Upper lobe of left lung (tissue), 6 donors: ENCODE measurements around the gene KLHL24. TPM values are rescaled to one million over a fixed set of nuclear protein-coding genes. Genes with fewer than 3 reads are reported as not detected.
"Not testable (repeated sequence)": the region's sequence is repeated elsewhere in the genome, so short reads cannot be mapped to it uniquely, and the experiment has no call there.

ENCODE experiments used
- ATAC-seq, 2 donors: fragments of 200-7000 bp; cut with Tn5 transposase; one replicate each; pipeline ENCODE4 v1.9.1; 2022; ENCODE audit warnings: mild to moderate bottlenecking in 2 of 2, moderate library complexity in 2 of 2; ENCODE audit not compliant: low FRiP score in 2 of 2
- DNase-seq, 2 donors: peaks; one replicate each; pipeline ENCODE4 v3.0.0-alpha.2; 2019 to 2020
- H3K27ac ChIP-seq, 4 donors: fragments of 200-600 bp; sonication (generic); one replicate each; pipeline ENCODE4 v1.5.1; 2016 to 2019
- H3K27me3 ChIP-seq, 4 donors: fragments of 200-600 bp; sonication (generic); one replicate each; pipeline ENCODE4 v1.5.1; 2017 to 2019
- H3K36me3 ChIP-seq, 4 donors: fragments of 200-600 bp; sonication (generic); one replicate each; pipeline ENCODE4 v1.5.1; 2016 to 2019
- H3K4me1 ChIP-seq, 4 donors: fragments of 200-600 bp; sonication (generic); one replicate each; pipeline ENCODE4 v1.5.1; 2018 to 2019
- H3K4me3 ChIP-seq, 4 donors: fragments of 200-600 bp; sonication (generic); one replicate each; pipeline ENCODE4 v1.5.1; 2017 to 2019; ENCODE audit warnings: mild to moderate bottlenecking in 2 of 4, moderate library complexity in 1 of 4
- H3K9me3 ChIP-seq, 4 donors: fragments of 200-600 bp; sonication (generic); one replicate each; pipeline ENCODE4 v1.5.1; 2018 to 2019
- CTCF ChIP-seq, 6 experiments: fragments of 450-650 bp in 4 of 6; fragments of 200-600 bp in 2 of 6; sonication (generic) in 2 of 6; IDR thresholded peaks; one replicate each; pipeline ENCODE4 v1.5.1; 2016 to 2019; ENCODE audit warnings: antibody characterized with exemption in 6 of 6
- EP300 ChIP-seq, 4 donors: sonication (generic); formaldehyde crosslinking; IDR thresholded peaks; one replicate each; pipeline ENCODE4 v1.5.1; 2017; ENCODE audit warnings: antibody characterized with exemption in 4 of 4, control low read depth in 2 of 4
- POLR2A ChIP-seq, 4 donors: fragments of 450-650 bp; IDR thresholded peaks; one replicate each; pipeline ENCODE4 v1.5.1; 2016 to 2017; ENCODE audit warnings: antibody characterized with exemption in 4 of 4, mild to moderate bottlenecking in 2 of 4
- POLR2AphosphoS5 ChIP-seq, 2 donors: sonication (generic); formaldehyde crosslinking; IDR thresholded peaks; one replicate each; pipeline ENCODE4 v1.5.1; 2017; ENCODE audit warnings: antibody characterized with exemption in 2 of 2
- WGBS, 2 donors: methylation state at CpG; one replicate each; pipeline ENCODE4 v1.1.5; 2017 to 2018; 5-methylcytosine and 5-hydroxymethylcytosine counted together
- total RNA-seq, 6 donors: library from RNA; depleted of rRNA in 4 of 6; stranded (reverse); fragments of >200 nt in 4 of 6; gene quantifications; one replicate each; pipeline versions ENCODE4 v1.1.0 to v1.2.1, GENCODE V29; 2016 to 2021
- donor health status: DM: no; HTN: no; CAD: no; lungs with moderate emphysema.
- donor health status: DM: no; HTN: yes; CAD: no; lungs with severe emphysema.

The KLHL24 gene
- total RNA-seq, 6 donors from 2014 or later = 63.5 to 181 (median 104) TPM

DNA sequence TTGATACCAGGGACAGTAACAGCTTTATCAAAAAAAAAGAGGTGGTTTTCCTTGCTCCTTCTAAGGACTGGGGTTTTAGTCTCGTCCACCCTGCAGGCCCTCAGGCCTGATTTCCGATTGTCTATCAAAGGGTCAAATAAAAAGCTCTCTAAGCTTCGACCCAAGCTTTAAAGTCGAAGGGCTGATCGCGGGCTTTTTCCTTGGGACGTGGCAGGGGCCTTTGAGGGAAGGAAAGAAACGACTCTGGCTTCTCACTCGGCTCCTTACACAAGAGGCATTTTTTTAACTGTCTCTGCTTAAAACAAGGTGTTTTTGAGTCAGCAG, 354 bp upstream of the KLHL24 start:
- no peaks in the 10 kb centered on the region for H3K9me3 ChIP-seq
- TF ChIP-seq POLR2AphosphoS5 (IDR thresholded peaks at IDR 0.05) (no peak), CTCF (IDR thresholded peaks at IDR 0.05) (no peak), EP300 (IDR thresholded peaks at IDR 0.05) (no peak), POLR2A (IDR thresholded peaks at IDR 0.05) (no peak)
- H3K4me3 ChIP-seq = peak overlapping the region; percentile 75 to 100 (median 92)
- no peaks in the 10 kb centered on the region for H3K27me3 ChIP-seq
- DNase-seq (no peak), ATAC-seq (no peak)
- peaks cover 22 to 42% (median 34%) of the 10 kb centered on the region in 4 donors for H3K4me1 ChIP-seq
- H3K36me3 ChIP-seq = no peaks in the 10 kb centered on the region
- H3K27ac ChIP-seq = peak overlapping the region; percentile 97 to 100 (median 98)
- 1 to 2% methylated on average over 8 to 9 of the region's 9 CpGs for WGBS, 2 donors

GRCh38 chr3:183636221-183637105, 1.0 kb downstream of the KLHL24 start:
- Histone ChIP-seq H3K36me3 (no peaks in the 10 kb centered on the region), H3K4me3 (peak overlapping the region; percentile 75 to 100 (median 92)), H3K4me1 (peaks cover 22 to 46% (median 32%) of the 10 kb centered on the region in 4 donors), H3K27me3 (no peaks in the 10 kb centered on the region), H3K27ac (peak overlapping the region; percentile 97 to 100 (median 98)), H3K9me3 (no peaks in the 10 kb centered on the region)
- peak; percentile 94 to 95 for ATAC-seq
- 0 to 2% methylated on average over 39 to 48 of the region's 84 CpGs for WGBS, 2 donors
- peak; percentile 97 for DNase-seq
- TF ChIP-seq POLR2A (IDR thresholded peaks at IDR 0.05) (peak in 3 of 4 donors; percentile 36 to 79 (median 55)), EP300 (IDR thresholded peaks at IDR 0.05) (peak in 1 of 4 donors; percentile 54), POLR2AphosphoS5 (IDR thresholded peaks at IDR 0.05) (peak; percentile 47 to 66), CTCF (IDR thresholded peaks at IDR 0.05) (no peak)

- no peaks in the 10 kb centered on the region for H3K27me3 ChIP-seq
- 30% methylated on average over 6 of the region's 6 CpGs for WGBS, 2 donors
- peak overlapping the region; percentile 75 to 100 (median 92) for H3K4me3 ChIP-seq
- ATAC-seq (no peak), DNase-seq (no peak)
- H3K9me3 ChIP-seq = no peaks in the 10 kb centered on the region
- peak overlapping the region; percentile 97 to 100 (median 98) for H3K27ac ChIP-seq
- TF ChIP-seq POLR2AphosphoS5 (IDR thresholded peaks at IDR 0.05) = no peak
- no peak for TF ChIP-seq POLR2A (IDR thresholded peaks at IDR 0.05)
- TF ChIP-seq CTCF (IDR thresholded peaks at IDR 0.05) = no peak
- TF ChIP-seq EP300 (IDR thresholded peaks at IDR 0.05) = no peak
- peaks cover 26 to 46% (median 33%) of the 10 kb centered on the region in 4 donors for H3K4me1 ChIP-seq
- no peaks in the 10 kb centered on the region for H3K36me3 ChIP-seq
Measured at GRCh38 chr3:183637106-183637486, 1.7 kb downstream of the KLHL24 start.

GRCh38 chr3:183637633-183638032, 2.2 kb downstream of the KLHL24 start:
- H3K4me1 ChIP-seq = peaks cover 26 to 49% (median 35%) of the 10 kb centered on the region in 4 donors
- H3K27me3 ChIP-seq, H3K9me3 ChIP-seq, H3K36me3 ChIP-seq, ATAC-seq: not testable (repeated sequence)
- DNase-seq = peak in 1 of 2 donors; percentile 38
- peak overlapping the region; percentile 97 to 100 (median 98) for H3K27ac ChIP-seq
- WGBS, 2 donors = 74 to 91% methylated on average over 11 to 14 of the region's 14 CpGs
- H3K4me3 ChIP-seq = peak overlapping the region in 3 of 4 donors; percentile 75 to 98 (median 85)

DNA sequence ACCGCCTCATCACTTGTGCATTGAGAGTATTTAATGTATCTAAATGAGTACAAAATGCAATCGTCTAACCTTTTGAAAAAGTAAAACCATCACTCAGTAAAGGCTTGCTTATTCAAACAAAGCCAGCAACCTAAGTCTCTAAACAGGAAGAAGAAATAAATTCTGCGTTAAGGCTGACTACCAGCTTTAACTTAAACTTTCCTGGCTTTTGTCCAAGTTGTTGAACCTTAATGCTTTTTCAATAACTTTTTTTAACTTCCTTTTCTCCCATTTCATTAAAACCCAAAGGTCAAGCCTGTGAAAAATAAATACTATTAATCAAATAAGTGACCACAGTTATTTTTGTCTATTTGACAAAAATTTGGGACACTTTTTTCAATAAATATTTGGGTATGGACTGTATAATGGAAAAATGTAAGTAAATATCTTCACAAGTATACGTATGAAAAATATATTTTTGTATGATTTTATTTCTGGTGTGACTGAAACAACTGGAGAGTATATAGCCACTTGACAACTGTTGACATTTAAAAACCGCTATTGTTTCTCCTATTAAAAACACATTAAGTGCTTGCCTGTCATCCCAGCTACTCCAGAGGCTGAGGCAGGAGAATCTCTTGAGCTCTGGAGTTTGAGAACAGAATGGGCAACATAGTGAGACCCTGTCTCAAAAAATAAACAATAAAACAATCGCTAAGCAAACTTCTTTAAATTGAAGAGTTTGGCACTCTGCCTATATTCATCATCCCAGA, 2.9 kb downstream of the KLHL24 start:
- no peaks in the 10 kb centered on the region for H3K9me3 ChIP-seq
- H3K4me1 ChIP-seq = peaks cover 26 to 55% (median 39%) of the 10 kb centered on the region in 4 donors
- peak overlapping the region in 1 of 4 donors; percentile 98 for H3K4me3 ChIP-seq
- 36 to 41% methylated on average over 6 of the region's 6 CpGs for WGBS, 2 donors
- no peak for ATAC-seq
- TF ChIP-seq POLR2A (IDR thresholded peaks at IDR 0.05) (no peak), POLR2AphosphoS5 (IDR thresholded peaks at IDR 0.05) (no peak), EP300 (IDR thresholded peaks at IDR 0.05) (no peak), CTCF (IDR thresholded peaks at IDR 0.05) (no peak)
- H3K27me3 ChIP-seq = no peaks in the 10 kb centered on the region
- no peaks in the 10 kb centered on the region for H3K36me3 ChIP-seq
- no peak for DNase-seq
- peak overlapping the region; percentile 97 to 100 (median 98) for H3K27ac ChIP-seq

DNA sequence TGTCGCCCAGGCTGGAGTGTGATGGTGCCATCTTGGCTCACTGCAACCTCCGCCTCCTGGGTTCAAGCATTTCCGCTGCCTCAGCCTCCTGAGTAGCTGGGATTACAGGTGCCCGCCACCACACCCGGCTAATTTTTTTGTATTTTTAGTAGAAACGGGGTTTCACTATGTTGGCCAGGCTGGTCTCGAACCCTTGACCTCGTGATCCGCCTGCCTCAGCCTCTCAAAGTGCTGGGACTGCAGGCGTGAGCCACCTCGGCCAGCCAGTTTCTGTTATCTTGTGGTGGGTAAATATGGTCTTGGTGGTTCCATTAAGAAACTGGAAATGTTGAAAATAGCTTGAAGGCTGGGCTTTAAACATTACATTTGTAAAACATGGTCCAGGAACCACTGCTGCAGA, 5.2 kb downstream of the KLHL24 start:
- not testable (repeated sequence) for H3K27ac ChIP-seq, H3K9me3 ChIP-seq, H3K36me3 ChIP-seq, H3K27me3 ChIP-seq, H3K4me3 ChIP-seq, ATAC-seq
- DNase-seq = peak in 1 of 2 donors; percentile 27
- H3K4me1 ChIP-seq = peaks cover 26 to 58% (median 41%) of the 10 kb centered on the region in 4 donors
- 87 to 90% methylated on average over 11 of the region's 11 CpGs for WGBS, 2 donors
